ENCODE results near the gene BCL2L11.

The BCL2L11 gene

DNA sequence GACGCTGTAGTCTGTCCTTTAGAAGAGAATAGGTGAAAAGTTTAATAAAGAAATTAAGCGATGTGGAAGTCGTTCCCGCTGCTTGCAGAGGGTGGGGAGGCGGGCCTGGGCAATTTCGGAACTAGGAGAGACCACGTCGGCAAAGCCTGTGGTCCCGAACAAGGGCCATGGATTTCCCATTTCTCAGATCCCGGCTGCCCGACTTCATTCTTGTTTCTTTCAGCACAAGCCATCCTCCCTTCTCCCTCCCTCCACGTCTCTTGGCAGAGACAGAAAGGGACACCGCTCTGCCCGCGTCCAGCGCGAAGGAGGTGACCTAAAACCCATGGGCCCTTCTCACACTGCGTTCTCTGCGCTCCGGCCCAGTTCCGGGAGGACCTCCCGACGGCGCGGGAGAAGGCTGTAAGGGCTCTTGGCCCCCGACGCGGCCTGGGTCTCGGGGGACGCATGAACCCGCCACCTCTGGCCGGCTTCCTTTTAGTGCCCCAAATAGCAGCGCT lies 2.2 kb upstream of the BCL2L11 start:
- no peak for DNase-seq

DNA sequence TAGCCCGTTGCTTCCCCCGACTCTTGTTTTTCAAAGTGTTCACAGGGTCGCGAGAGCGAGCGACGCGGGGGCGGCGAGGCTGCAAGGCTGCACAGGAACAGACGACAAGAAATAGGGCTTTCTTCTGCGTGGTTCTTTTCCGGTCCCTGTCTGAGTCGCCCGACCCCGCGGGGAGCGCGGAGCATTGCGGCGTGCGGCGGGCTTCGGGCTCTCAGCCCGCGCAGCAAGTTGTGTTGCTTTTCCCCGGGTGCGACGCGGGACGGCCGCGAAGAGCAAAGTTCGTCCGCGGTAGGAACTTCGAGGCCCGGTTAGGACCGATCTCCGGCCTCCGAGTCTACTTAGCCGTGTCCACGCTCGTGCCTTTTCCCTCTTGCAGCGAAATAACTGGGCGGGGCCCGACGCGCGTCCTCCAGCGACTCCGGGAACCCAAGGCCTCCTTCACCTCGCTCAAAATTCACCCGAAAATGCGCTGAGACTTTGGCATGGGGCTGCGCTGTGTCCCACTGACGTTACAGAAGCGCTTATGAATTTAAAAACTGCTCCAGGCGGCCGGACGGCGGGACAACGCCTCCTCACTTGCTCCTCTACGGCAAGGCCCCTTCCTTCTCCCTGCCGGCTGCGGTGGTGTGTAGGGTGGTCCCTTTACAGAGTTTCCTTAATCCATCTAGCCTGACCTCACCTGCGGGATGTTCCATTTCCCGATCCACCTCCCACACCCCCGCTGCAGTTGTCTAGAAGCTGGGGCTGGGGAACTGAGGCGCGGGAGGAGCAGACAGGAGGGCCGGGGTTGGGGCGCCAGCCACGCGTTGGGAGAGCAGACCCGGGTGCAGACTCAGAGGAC lies 1.5 kb upstream of the BCL2L11 start:
- no peak for DNase-seq

DNA sequence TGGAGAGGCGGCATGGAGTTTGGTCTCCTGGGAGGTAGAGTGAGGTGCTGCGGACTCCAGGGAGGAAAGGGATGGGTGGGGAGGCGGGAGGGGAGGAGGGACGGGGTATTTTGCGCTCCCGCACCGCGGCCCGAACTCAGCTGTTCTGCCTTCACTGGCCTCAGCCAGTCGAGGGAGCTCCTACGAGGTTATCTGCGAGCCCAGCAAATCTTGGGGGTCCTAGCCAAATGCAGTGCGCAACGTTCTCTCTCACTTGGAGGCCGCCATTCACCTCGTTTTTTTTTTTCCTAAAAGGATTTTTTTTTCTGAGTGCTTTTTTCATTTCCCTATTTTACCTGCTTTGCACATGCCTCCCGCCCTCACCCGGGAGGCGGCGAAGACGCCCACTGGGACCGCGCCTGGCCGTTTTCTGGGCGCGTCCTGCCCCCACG lies 877 bp upstream of the BCL2L11 start:
- no peak for DNase-seq

DNA sequence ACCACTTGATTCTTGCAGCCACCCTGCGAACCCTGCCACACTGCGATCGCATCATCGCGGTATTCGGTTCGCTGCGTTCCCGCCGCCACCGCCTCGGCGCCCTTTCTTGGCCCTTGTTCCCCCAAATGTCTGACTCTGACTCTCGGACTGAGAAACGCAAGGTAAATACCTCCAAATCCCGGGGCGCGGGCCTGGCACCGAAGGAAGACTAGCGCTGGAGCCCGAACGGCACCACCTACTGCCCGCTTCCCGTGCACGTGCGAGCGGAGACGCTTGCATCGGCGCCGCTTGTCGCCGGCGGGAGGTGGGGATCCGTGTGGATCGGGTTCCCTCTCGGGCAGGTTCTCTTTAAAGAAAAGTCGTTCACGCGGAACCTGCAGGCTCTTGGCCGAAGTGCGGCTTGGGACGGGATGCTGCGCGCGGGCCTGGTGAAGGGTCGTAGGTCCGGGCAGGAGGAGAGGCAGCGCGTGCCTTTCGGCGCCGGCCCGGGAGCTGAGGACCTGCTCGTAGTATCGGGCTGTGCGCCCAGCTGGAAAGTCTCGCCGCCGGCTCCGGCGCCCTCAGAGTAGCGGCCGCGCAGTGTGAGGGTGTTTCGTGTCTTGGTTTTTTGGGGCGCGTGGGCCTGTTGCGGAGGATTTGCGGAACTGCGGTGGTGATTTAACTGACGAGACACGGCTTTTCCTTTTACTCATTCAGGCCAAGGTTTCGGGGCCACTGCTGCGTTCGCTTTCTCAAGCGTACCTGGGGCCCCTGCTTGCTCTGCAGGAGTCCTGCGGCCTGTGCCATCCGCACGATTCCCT lies 514 bp downstream of the BCL2L11 start:
- peak; percentile 47 for DNase-seq

DNA sequence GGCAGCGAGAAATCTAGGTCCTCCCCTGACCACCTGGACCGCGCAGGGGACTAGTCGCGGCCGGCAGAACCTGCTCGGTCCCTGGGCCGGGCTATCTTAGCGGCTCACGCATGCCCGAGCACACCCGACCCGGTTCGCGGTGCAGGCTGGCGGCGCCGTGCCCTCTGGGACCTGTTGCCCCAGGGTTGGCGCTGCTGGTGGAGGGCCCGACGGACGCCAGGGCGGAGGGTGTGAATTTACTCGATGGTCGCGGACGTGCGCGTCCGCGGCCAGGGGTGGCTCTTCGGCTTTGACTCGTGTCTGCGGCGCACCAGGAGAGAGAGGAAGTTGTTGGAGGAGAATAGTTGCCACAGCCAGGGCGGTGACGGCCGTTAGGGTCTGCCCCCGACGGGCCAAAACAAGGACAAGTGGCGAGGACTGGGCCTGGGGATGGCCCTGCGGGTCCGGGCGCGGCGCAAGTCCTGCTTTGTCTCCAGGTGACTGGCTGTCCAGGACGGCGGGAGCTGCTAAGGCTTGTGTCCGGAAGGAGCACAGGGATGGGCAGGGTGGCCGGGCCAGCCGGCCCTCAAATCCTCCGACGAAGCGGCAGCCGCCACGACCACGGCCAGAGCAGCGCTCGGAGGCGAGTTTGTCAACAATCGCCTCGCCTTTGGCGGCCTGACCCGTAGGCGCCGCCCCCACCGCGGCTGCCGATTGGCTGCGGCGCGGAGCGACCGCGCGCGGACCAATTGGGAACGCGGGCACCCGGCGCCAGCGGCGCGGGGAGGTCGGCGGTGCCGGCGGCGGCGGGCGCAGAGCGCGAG lies 1.3 kb downstream of the BCL2L11 start:
- peak; percentile 54 for DNase-seq

DNA sequence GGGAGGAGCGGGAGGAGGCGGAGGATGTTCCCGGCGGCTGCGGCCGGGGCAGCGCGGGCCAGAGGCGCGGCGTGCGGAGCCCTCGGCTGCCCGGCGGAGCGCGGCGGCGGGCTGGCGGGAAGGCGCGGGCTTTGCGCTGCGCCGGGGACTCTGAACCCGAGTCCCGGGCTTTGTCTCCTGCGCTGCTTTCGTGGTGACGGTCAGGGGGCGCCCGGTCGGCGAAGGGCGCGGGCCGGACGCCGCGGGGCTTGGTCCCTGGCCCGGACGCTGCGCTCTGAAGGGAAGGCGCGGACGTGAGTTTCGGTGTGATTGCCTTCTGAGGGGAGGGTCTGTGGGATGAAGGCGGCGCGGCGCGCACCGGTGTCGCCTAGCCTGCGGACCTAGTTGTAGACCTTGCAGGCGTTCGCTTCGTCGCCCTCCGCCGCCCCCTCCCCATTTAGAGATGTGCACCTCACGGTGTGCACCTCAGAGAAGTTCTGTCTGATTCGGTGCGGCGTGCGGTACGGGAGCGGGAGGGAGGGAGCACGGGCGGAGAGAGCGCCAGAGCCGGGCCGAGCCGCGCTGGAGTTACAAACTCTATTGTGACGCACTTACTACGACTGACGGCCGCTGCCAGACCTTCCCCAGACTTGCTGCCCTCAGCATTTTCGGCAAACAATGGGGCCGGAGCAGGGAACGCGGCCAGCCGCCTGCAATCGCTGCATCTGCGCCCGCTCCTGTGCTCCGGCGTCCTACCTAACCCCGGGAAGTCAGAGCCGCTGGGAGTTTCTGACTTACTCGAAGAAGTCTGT lies 2.1 kb downstream of the BCL2L11 start:
- DNase-seq = peak; percentile 47

DNA sequence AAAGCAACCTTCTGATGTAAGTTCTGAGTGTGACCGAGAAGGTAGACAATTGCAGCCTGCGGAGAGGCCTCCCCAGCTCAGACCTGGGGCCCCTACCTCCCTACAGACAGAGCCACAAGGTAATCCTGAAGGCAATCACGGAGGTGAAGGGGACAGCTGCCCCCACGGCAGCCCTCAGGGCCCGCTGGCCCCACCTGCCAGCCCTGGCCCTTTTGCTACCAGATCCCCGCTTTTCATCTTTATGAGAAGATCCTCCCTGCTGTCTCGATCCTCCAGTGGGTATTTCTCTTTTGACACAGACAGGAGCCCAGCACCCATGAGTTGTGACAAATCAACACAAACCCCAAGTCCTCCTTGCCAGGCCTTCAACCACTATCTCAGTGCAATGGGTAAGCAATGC lies 3.0 kb downstream of the BCL2L11 start:
- no peak for DNase-seq

DNA sequence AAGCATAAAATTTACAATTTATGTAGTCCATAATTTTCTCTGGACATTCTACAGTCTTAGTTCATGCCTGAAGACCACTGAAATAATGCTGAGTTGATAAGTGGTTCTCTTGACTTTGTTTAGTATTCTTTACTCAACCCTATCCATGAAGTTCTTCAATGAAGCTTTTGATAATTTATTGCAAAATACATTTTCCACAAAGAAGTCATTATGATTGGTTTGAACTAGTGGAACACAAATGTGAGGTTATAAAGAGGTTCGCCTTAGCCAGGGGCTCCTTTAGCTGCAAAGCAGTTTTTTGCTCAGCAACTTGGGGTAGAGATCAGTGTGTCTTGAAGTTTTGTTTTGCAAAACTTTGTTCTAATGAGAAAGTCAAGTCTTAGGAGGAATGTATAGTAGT lies 5.9 kb downstream of the BCL2L11 start:
- no peak for DNase-seq

DNA sequence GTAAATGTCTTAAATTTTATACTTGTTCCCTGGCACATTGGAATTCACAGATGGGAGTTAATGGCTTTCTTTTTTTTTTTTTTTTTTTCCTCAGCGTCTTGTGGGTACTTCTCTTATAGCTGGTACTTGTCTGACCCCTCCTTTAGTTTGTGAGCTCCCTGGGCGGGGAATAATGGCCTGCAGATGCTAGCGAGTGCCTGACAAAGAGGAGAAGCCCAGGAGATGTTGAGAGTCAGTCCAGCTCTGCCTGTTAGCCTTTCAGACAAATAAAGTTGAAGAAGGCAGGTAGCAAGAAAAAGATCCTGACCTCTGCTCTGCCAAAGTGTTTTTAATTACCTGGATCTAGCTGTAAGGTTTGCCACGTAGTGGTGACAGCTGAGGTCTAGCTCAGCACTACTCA lies 6.6 kb downstream of the BCL2L11 start:
- DNase-seq = peak; percentile 6

DNA sequence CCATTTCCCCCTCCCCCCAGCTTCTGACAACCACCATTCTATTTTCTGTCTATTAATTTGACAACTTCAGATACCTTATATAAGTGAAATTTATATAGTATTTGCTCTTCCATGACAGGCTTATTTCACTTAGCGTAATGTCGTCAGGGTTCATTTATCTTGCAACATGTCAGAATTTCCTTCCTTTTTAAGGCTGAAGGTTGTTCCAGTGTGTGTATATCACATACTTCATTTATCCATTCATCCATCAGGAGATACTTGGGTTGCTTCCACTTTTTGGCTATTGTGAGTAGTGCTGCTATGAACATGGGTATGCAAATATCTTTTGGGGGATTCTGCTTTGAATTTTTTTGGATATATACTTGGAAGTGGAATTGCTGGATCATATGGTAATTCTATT lies 7.4 kb downstream of the BCL2L11 start:
- DNase-seq = no peak

DNA sequence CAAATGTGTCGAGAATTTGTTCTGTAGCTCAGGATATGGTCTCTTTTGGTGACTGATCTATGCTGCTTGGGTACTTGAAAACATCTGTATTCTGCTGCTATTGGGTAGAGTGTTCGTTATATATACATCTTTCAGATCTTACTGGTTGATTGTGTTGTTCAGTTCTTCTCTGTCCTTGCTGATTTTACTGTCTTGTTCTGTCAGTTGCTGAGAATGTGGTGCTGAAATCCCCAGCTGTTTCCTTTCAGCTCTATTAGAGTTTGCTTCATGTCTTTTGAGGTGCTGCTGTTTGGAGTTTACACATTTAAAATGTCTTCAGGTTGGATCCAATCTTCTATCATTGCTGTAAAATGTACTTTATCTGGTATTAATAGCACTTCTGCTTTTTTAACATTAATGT lies 12.9 kb downstream of the BCL2L11 start:
- no peak for DNase-seq

DNA sequence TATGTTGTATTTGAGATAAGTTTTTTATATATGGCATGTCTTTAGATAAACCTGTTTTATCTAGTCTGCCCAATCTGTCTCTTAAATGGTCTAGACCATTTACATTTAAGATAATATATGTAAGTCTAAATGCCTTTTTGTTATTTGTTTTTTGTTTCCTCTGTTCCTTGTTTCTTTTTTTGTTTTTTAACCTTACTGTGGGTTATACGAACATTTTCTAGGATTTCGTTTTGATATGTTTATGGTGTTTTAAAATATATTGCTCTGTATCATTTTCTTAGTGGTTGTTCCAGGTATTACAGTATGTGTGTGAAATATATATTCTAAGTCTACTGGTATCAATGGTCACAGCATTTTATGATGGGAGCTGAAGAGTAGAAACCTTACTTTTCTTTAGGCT lies 13.3 kb downstream of the BCL2L11 start:
- no peak for DNase-seq

DNA sequence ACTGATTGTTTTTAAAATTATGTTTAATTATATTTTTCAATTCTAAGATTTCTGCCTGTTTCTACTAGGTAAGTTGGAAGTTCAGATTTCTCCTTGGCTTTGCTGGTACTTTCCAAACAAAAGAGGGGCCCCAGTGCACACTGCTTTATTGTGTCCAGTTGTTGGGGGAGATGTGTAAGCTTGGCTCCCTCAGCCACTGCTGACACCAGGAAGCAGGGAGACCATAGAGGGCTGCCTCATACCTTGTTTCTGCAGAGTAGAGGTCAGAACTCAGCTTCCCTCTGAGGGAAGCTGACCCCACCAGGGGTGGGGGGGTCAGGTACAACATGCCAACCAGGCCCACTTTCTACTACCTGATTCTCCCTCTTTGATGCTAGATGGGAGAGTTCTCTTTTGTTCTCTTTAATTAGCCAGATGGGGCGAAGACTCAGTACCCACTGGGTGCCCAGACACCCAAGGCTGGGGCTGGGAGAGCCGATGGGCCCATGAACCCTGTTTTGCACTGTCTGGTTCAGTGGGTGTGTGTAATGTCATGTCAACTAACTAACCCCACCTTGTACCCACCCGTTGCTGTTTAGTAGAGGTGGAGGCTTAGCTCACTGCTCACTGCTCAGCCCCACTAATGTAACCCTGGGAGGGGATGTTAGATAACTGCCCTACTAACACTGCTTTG lies 14.7 kb downstream of the BCL2L11 start:
- DNase-seq = no peak

DNA sequence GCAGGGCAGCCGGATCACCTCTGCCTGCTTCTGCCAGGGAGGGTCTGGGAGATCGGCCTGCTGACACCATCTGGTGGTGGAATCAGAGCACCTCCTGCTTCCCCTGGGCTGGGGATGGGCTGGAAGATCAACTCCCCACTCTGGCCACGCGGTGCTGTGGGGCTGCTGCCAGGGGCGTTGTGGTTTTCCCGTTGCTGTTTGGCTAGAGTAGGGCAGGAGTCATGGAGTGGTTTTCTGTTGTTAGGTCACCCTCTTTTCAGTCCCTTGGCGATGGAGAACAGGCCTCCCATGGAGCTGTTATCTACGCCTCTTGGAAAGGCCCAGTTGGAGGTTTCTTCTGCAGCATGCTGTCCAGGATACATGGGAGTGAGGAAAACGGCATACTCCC lies 15.2 kb downstream of the BCL2L11 start:
- DNase-seq = no peak

DNA sequence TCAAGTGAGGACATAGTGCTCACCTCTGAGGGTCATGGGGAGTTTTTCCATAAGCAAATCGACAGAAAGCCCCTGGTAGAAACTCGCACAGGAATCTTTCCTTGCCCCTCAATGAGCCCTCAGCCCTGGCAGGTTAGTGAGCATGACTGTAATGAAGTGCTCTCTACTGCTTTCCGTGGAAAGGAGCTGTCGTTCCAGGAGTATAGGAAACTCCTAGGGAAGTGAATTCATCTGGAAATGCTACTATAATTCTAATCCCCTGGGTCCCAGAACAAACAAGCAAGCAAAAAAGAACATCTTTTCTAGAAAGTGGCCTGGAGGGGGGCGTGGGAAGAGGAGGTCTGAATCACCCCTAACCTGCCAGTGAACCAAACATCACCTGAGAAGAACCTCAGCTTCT lies 18.1 kb downstream of the BCL2L11 start:
- peak; percentile 42 for DNase-seq

DNA sequence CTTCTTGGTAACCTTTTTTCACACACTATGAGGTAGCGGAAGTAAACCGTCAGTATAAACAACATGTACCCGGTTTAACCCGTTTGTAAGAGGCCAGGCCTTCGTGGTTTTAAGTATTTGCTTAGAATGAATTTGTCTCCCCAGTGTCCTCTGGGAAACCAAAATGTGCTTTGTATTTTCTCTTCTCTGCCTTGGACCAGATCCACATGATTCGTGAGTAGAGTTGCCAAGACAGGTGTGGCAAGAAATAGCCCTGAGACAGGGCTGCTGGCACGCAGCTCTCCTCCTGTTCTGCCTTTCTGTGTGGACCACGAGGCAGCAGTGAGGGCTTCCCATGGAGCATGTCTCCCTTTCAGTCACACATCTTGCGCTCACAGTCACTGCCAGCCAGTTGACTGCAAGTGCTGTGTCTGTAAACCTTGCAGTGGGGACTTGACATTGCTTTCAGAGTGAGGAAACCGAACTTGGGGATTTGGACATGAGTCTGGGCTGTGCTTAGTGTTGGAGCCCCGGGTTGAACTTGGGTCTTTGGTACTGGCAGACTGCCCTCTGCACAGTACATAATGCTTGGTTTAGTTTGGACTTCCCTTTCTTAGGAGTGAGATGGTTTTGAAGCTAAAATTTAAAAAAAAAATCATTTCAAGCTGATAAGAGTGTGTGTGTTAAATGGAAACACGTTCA lies 19.1 kb downstream of the BCL2L11 start:
- peak; percentile 91 for DNase-seq

DNA sequence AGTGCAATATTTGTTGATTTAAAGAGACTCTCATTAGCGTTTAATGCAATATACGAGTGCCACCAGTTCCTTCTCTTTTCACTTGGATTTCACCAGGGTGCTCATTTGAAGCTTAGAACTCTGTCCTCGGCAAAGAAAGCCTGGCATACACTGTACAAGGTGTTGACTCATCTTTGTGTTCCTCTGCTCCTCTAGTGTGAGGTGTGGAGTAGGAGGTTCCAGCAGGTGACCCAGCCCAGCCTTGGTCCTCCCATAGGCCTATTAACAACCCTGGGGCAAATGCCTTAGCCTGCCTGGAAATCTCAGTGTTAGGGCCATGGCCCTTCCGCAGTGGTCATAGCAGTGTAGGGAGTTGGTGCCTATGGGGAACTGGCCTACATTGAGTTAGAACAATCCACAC lies 20.1 kb downstream of the BCL2L11 start:
- no peak for DNase-seq

DNA sequence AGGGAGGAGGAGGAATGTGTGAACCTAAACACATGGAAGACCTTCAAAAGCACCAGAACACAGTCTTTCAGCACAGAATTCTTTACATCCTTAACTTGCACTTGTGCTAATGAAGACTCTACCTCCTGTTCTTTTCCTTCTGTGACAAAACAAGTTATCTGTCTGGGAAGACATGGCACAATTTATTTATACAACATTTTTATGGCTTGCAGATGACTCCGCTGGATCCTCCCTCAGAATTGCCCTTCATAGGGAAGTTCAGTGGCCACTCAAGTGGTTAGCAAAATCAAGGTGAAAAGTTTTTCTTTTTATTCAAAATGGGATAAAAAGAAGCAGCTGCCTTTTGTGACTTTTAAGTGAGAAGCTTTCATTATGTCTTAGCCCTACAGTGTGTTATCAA lies 21.4 kb downstream of the BCL2L11 start:
- DNase-seq = no peak

DNA sequence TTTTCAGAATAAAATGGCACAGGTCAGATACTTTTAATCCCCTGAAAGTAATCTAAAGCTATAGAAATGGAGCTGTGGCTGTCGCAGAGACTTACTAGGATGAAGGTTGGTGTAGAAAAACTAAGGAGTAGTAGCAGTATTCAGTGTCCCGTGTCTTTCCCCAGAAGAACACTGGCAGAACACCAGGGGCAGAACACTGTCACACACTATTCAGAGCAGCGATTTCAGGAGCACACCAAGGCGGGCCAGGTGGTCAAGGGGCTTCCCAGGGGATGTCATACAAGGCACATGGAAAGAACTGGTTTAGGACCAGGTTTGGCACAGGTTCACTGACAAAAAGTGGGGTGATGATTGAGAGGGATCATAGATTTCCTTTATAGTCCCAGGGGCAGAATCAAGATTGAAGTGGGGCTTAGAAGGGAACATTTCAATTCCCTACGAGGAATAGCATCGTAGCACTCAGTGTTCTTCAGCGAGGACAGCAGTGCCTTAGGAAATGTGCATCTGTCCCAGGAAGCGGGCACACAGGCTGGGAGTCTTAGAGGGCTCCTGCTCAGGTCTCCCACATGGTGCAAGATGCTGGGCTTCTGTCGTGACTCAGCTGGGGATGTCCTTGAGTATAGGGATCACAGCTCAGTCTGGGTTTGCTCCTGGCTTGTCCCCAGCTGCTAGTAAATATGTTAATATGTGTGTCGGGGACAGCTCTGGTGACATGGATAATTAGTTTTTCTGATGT lies 22.6 kb downstream of the BCL2L11 start:
- no peak for DNase-seq

DNA sequence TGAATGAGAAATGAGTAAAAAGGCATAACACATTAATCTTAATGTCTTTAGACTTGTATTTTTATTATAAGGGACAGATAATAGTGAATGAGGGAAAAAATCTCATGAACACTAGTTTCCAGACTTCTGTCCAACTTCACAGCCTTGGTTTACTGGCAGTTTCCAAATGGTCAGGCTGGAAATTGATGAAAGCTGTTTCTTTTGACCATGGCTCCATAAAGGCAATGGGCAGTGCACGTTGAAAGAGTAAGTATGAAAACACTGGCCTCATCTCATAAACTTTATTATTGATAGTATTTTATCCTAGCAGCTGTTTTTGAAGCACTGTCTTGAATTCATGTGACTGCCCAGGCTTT lies 23.1 kb downstream of the BCL2L11 start:
- DNase-seq = no peak

Data from DMS79 (cell line).